HG03575 (cell line): ENCODE measurements around the gene GPR82.

Experiments
- ATAC-seq: cut with Tn5 transposase; IDR thresholded peaks from one replicate; pipeline ENCODE4 v1.9.1; 2021; ENCODE audit not compliant: unreplicated experiment, insufficient number of reproducible peaks, low FRiP score; ENCODE audit errors: extremely low read depth

The GPR82 gene

GRCh38 chrX:41779030-41779564 is 55.1 kb downstream of the GPR82 start:
- no peak for ATAC-seq
